ENCODE results near the gene C4orf17.

Gene C4orf17

DNA sequence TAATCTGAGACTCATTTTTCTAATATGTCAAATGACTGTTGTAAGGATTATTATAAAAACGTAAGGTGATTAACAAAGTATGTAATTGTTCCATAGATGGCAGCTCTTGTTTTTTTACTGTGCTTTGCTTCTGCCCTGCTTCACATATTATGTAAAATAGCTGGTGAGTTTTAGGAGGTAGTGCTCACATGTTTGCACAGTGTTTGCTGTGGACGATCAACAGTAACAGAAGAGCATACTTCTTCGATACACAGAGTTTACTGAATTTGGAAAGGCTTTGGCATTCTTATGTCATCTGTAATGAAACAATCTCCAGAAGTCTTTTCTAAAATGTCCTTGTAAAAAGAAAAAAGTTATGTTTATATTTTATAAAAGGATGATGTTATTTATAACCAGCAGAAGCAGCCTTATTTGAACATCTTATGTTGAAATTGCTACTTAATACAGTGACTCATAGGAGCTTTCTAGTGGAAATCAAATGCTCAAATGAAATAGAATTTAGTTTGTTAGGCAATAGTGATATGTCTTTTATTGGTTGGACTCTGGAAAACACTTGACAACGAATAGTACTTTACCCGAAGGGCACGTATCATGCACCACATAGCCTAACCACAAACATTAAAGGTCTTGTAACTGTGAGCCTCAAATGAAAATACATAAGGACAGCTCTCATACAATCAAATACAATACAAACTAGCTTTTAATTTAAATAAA is 61.9 kb downstream of the C4orf17 start:
- H3K27ac ChIP-seq (ENCODE audit: low read depth, low read length): no peak overlapping the region
- H3K9me3 ChIP-seq (ENCODE audit: control insufficient read depth in 5 of 5, low read length in 5 of 5): no peaks in the 10 kb centered on the region

GRCh38 chr4:99573735-99574368 is 63.0 kb downstream of the C4orf17 start:
- Histone ChIP-seq H3K27ac (ENCODE audit: low read depth, low read length) (no peak overlapping the region), H3K36me3 (ENCODE audit: control insufficient read depth in 5 of 5, insufficient read depth in 5 of 5, low read length in 5 of 5) (no peaks in the 10 kb centered on the region), H3K4me1 (ENCODE audit: control insufficient read depth in 5 of 5, insufficient read depth in 5 of 5, low read length in 5 of 5) (no peaks in the 10 kb centered on the region), H3K4me3 (ENCODE audit: low read depth in 1 of 5, low read length in 5 of 5) (no peak overlapping the region), H3K9me3 (ENCODE audit: control insufficient read depth in 5 of 5, low read length in 5 of 5) (no peaks in the 10 kb centered on the region), H3K27me3 (ENCODE audit: control insufficient read depth in 5 of 5, insufficient read depth in 4 of 5, low read length in 5 of 5) (no peaks in the 10 kb centered on the region), H3K9ac (ENCODE audit: low read length in 5 of 5) (no peak overlapping the region)

More for the DNA sequence above, 61.9 kb downstream of the C4orf17 start:
- Histone ChIP-seq H3K4me1 (ENCODE audit: control insufficient read depth in 5 of 5, insufficient read depth in 5 of 5, low read length in 5 of 5) (no peaks in the 10 kb centered on the region), H3K4me3 (ENCODE audit: low read depth in 1 of 5, low read length in 5 of 5) (no peak overlapping the region), H3K9ac (ENCODE audit: low read length in 5 of 5) (no peak overlapping the region), H3K36me3 (ENCODE audit: control insufficient read depth in 5 of 5, insufficient read depth in 5 of 5, low read length in 5 of 5) (no peaks in the 10 kb centered on the region), H3K27me3 (ENCODE audit: control insufficient read depth in 5 of 5, insufficient read depth in 4 of 5, low read length in 5 of 5) (no peaks in the 10 kb centered on the region)

DNA sequence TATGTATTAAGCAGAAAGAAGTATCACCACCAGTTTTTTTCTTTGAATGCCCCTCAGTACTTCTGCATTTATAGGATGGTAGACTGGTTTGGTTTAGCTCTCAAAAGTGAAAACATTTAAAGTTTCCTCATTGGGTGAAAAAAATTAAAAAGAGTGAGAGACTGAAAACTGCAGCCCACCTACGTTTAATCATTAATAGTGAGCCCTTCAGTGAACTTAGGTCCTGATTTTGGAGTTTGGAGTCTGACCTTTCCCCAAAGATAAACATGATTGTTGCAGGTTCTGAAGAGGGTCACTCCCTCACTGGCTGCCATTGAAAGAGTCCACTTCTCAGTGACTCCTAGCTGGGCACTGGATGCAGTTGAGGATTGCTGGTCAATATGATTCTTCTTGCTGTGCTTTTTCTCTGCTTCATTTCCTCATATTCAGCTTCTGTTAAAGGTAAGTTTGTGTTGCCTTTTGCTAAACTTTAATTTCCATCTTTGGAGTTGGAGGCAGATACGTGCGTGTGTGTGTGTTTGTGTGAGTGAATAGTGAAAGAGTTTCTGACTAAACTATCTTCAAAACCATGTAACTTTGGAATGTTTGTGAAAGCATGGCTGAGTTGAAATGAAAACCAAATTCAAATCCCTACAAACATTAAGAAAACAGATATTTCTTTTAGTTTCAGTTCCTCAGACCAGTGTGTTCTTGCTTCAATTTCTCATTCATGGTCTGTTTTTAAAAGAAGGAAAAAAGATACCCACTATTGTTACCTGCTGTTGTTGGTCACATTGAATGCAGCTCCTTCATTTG is 63.9 kb downstream of the C4orf17 start, which contains the start of gene MTTP:
Gene MTTP, plus strand, starts transcription at position 295 of the 795 bp plus-strand sequence. Its CDS starts 86 bp downstream, at position 381.
- H3K27me3 ChIP-seq (ENCODE audit: control insufficient read depth in 5 of 5, insufficient read depth in 4 of 5, low read length in 5 of 5): no peaks in the 10 kb centered on the region
- no peaks in the 10 kb centered on the region for H3K9me3 ChIP-seq (ENCODE audit: control insufficient read depth in 5 of 5, low read length in 5 of 5)
- no peaks in the 10 kb centered on the region for H3K36me3 ChIP-seq (ENCODE audit: control insufficient read depth in 5 of 5, insufficient read depth in 5 of 5, low read length in 5 of 5)
- no peak within 1 kb of the TSS for H3K27ac ChIP-seq (ENCODE audit: low read depth, low read length)
- no peaks in the 10 kb centered on the region for H3K4me1 ChIP-seq (ENCODE audit: control insufficient read depth in 5 of 5, insufficient read depth in 5 of 5, low read length in 5 of 5)
- H3K4me3 ChIP-seq (ENCODE audit: low read depth in 1 of 5, low read length in 5 of 5): no peak within 1 kb of the TSS
- no peak within 1 kb of the TSS for H3K9ac ChIP-seq (ENCODE audit: low read length in 5 of 5)

- no peaks in the 10 kb centered on the region for H3K4me1 ChIP-seq (ENCODE audit: control insufficient read depth in 5 of 5, insufficient read depth in 5 of 5, low read length in 5 of 5)
- H3K9ac ChIP-seq (ENCODE audit: low read length in 5 of 5): no peak overlapping the region
- no peaks in the 10 kb centered on the region for H3K9me3 ChIP-seq (ENCODE audit: control insufficient read depth in 5 of 5, low read length in 5 of 5)
- H3K27ac ChIP-seq (ENCODE audit: low read depth, low read length): no peak overlapping the region
- no peak overlapping the region for H3K4me3 ChIP-seq (ENCODE audit: low read depth in 1 of 5, low read length in 5 of 5)
- no peaks in the 10 kb centered on the region for H3K36me3 ChIP-seq (ENCODE audit: control insufficient read depth in 5 of 5, insufficient read depth in 5 of 5, low read length in 5 of 5)
- H3K27me3 ChIP-seq (ENCODE audit: control insufficient read depth in 5 of 5, insufficient read depth in 4 of 5, low read length in 5 of 5): peaks cover 0 to 4% (median 0%) of the 10 kb centered on the region in 5 donors
These were observed 67.9 kb downstream of the C4orf17 start for GRCh38 chr4:99578714-99579113.

DNA sequence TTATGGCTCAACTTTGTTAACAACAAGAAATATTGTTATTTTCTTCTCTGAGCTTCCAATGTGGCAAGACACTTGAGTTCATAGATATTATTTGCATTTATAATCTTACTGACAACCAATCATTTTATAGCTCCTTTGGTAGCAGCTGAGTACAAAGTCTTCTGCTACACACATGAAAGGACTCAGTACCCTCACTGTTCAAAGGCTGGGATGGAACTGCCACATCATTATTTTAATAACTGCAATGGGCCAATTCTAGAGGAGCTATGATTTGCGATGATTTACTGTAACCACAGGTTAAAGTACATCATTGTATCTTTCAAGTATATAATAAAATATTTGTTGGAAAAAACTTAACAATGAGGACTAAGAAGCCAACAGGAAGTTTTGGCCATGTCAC is 74.7 kb downstream of the C4orf17 start:
- no peaks in the 10 kb centered on the region for H3K9me3 ChIP-seq (ENCODE audit: control insufficient read depth in 5 of 5, low read length in 5 of 5)
- no peak overlapping the region for H3K27ac ChIP-seq (ENCODE audit: low read depth, low read length)
- H3K9ac ChIP-seq (ENCODE audit: low read length in 5 of 5): no peak overlapping the region
- H3K4me3 ChIP-seq (ENCODE audit: low read depth in 1 of 5, low read length in 5 of 5): no peak overlapping the region
- H3K27me3 ChIP-seq (ENCODE audit: control insufficient read depth in 5 of 5, insufficient read depth in 4 of 5, low read length in 5 of 5): peaks cover 0 to 4% (median 0%) of the 10 kb centered on the region in 5 donors
- H3K36me3 ChIP-seq (ENCODE audit: control insufficient read depth in 5 of 5, insufficient read depth in 5 of 5, low read length in 5 of 5): no peaks in the 10 kb centered on the region
- no peaks in the 10 kb centered on the region for H3K4me1 ChIP-seq (ENCODE audit: control insufficient read depth in 5 of 5, insufficient read depth in 5 of 5, low read length in 5 of 5)

DNA sequence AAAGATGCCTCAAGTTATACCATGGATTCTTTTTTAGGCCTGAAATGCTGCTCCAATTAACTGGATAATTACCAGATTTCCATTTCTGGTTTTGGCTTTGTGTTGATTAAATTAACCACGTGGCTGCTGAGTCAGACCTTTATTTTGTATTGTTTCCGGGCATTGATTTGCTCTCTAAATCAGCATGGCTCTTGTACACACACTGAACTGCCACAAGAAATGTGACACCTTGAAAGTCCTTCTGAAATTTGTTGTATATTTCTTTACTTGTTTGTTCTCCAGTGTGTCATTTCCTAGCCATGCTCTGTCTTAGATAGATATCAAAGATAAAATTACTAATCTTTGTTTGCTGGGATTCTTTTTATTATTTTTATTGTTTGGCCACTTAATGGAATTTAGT is 75.5 kb downstream of the C4orf17 start:
- Histone ChIP-seq H3K9me3 (ENCODE audit: control insufficient read depth in 5 of 5, low read length in 5 of 5) (no peaks in the 10 kb centered on the region), H3K9ac (ENCODE audit: low read length in 5 of 5) (no peak overlapping the region), H3K27ac (ENCODE audit: low read depth, low read length) (no peak overlapping the region), H3K36me3 (ENCODE audit: control insufficient read depth in 5 of 5, insufficient read depth in 5 of 5, low read length in 5 of 5) (no peaks in the 10 kb centered on the region), H3K4me3 (ENCODE audit: low read depth in 1 of 5, low read length in 5 of 5) (no peak overlapping the region), H3K27me3 (ENCODE audit: control insufficient read depth in 5 of 5, insufficient read depth in 4 of 5, low read length in 5 of 5) (peaks cover 0 to 4% (median 0%) of the 10 kb centered on the region in 5 donors), H3K4me1 (ENCODE audit: control insufficient read depth in 5 of 5, insufficient read depth in 5 of 5, low read length in 5 of 5) (no peaks in the 10 kb centered on the region)

GRCh38 chr4:99586797-99587196 is 76.0 kb downstream of the C4orf17 start:
- H3K4me1 ChIP-seq (ENCODE audit: control insufficient read depth in 5 of 5, insufficient read depth in 5 of 5, low read length in 5 of 5): no peaks in the 10 kb centered on the region
- no peak overlapping the region for H3K4me3 ChIP-seq (ENCODE audit: low read depth in 1 of 5, low read length in 5 of 5)
- H3K27ac ChIP-seq (ENCODE audit: low read depth, low read length): no peak overlapping the region
- H3K36me3 ChIP-seq (ENCODE audit: control insufficient read depth in 5 of 5, insufficient read depth in 5 of 5, low read length in 5 of 5): no peaks in the 10 kb centered on the region
- H3K9ac ChIP-seq (ENCODE audit: low read length in 5 of 5): no peak overlapping the region
- H3K9me3 ChIP-seq (ENCODE audit: control insufficient read depth in 5 of 5, low read length in 5 of 5): no peaks in the 10 kb centered on the region
- peaks cover 0 to 2% (median 0%) of the 10 kb centered on the region in 5 donors for H3K27me3 ChIP-seq (ENCODE audit: control insufficient read depth in 5 of 5, insufficient read depth in 4 of 5, low read length in 5 of 5)

DNA sequence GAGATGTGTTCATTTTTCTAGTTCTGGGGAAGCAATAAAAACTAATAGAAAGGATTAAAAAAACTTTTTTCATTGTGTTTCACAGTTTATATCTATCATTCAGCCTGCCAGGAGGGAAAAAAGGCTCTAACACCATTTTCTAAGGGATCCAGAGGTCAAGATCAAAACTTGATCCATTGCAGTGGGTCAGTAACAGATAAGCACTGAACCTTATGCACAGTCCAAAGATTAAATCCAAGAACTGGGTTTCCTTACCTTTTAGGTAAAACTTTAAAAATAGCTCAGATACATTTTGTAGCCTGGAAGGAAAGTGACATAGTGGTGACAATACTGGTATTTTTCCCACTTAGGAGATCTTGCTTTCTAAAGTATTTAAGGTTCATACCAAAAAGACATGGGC is 76.5 kb downstream of the C4orf17 start:
- H3K9ac ChIP-seq (ENCODE audit: low read length in 5 of 5): no peak overlapping the region
- no peaks in the 10 kb centered on the region for H3K36me3 ChIP-seq (ENCODE audit: control insufficient read depth in 5 of 5, insufficient read depth in 5 of 5, low read length in 5 of 5)
- no peak overlapping the region for H3K27ac ChIP-seq (ENCODE audit: low read depth, low read length)
- no peaks in the 10 kb centered on the region for H3K9me3 ChIP-seq (ENCODE audit: control insufficient read depth in 5 of 5, low read length in 5 of 5)
- no peaks in the 10 kb centered on the region for H3K4me1 ChIP-seq (ENCODE audit: control insufficient read depth in 5 of 5, insufficient read depth in 5 of 5, low read length in 5 of 5)
- H3K4me3 ChIP-seq (ENCODE audit: low read depth in 1 of 5, low read length in 5 of 5): no peak overlapping the region
- H3K27me3 ChIP-seq (ENCODE audit: control insufficient read depth in 5 of 5, insufficient read depth in 4 of 5, low read length in 5 of 5): no peaks in the 10 kb centered on the region

GRCh38 chr4:99587803-99588202 is 77.0 kb downstream of the C4orf17 start:
- Histone ChIP-seq H3K27ac (ENCODE audit: low read depth, low read length) (no peak overlapping the region), H3K9ac (ENCODE audit: low read length in 5 of 5) (no peak overlapping the region), H3K4me1 (ENCODE audit: control insufficient read depth in 5 of 5, insufficient read depth in 5 of 5, low read length in 5 of 5) (no peaks in the 10 kb centered on the region), H3K27me3 (ENCODE audit: control insufficient read depth in 5 of 5, insufficient read depth in 4 of 5, low read length in 5 of 5) (no peaks in the 10 kb centered on the region), H3K9me3 (ENCODE audit: control insufficient read depth in 5 of 5, low read length in 5 of 5) (no peaks in the 10 kb centered on the region), H3K36me3 (ENCODE audit: control insufficient read depth in 5 of 5, insufficient read depth in 5 of 5, low read length in 5 of 5) (no peaks in the 10 kb centered on the region), H3K4me3 (ENCODE audit: low read depth in 1 of 5, low read length in 5 of 5) (no peak overlapping the region)

DNA sequence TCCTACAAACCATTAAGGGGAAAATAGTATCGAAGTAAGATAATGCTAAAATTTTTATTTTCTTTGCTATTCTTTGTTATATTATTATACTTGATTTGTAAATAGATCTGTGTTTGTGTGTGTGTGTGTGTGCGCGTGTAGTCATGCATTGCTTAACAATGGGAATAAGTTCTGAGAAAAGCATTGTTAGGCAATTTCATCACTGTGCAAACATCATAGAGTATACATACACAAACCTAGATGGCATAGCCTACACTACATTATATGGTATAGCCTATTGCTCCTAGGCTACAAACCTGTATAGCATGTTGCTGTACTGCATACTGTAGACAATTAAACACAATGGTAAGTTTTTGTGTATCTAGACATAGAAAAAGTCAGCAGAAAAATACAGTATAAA is 80.9 kb downstream of the C4orf17 start:
- no peaks in the 10 kb centered on the region for H3K4me1 ChIP-seq (ENCODE audit: control insufficient read depth in 5 of 5, insufficient read depth in 5 of 5, low read length in 5 of 5)
- H3K9ac ChIP-seq (ENCODE audit: low read length in 5 of 5): no peak overlapping the region
- H3K9me3 ChIP-seq (ENCODE audit: control insufficient read depth in 5 of 5, low read length in 5 of 5): no peaks in the 10 kb centered on the region
- H3K4me3 ChIP-seq (ENCODE audit: low read depth in 1 of 5, low read length in 5 of 5): no peak overlapping the region
- no peaks in the 10 kb centered on the region for H3K36me3 ChIP-seq (ENCODE audit: control insufficient read depth in 5 of 5, insufficient read depth in 5 of 5, low read length in 5 of 5)
- no peaks in the 10 kb centered on the region for H3K27me3 ChIP-seq (ENCODE audit: control insufficient read depth in 5 of 5, insufficient read depth in 4 of 5, low read length in 5 of 5)
- H3K27ac ChIP-seq (ENCODE audit: low read depth, low read length): no peak overlapping the region

Measured in subcutaneous abdominal adipose tissue (tissue), 5 donors.